Fibroblast of lung (primary cell): ENCODE measurements around the gene PRMT6. TPM values are rescaled to one million over a fixed set of nuclear protein-coding genes. Genes with fewer than 3 reads are reported as not detected.
A peak's percentile ranks its signal among the peaks of the same experiment; 100 is the strongest.
"Not testable (repeated sequence)": the region's sequence is repeated elsewhere in the genome, so short reads cannot be mapped to it uniquely, and the experiment has no call there.

Source experiments
- DNase-seq, 2 donors: peaks; one replicate each; pipeline versions ENCODE4 v3.0.0 to v3.0.0-alpha.2; 2010; ENCODE audit warnings: low read depth in 2 of 2
- H2AFZ ChIP-seq: 2 replicates; pipeline ENCODE4 v1.5.1; 2012; ENCODE audit warnings: low read length, control low read depth, inconsistent platforms
- H3K27ac ChIP-seq: 2 replicates; pipeline ENCODE4 v1.5.1; 2011; ENCODE audit warnings: low read length, control low read depth; ENCODE audit not compliant: insufficient read depth
- H3K27me3 ChIP-seq: 2 replicates; pipeline ENCODE4 v1.5.1; 2011; ENCODE audit warnings: mild to moderate bottlenecking, low read length; ENCODE audit not compliant: control insufficient read depth, insufficient read depth
- H3K36me3 ChIP-seq: 2 replicates; pipeline ENCODE4 v1.5.1; 2011; ENCODE audit warnings: low read length; ENCODE audit not compliant: control insufficient read depth, insufficient read depth
- H3K4me1 ChIP-seq: 2 replicates; pipeline ENCODE4 v1.5.1; 2011; ENCODE audit warnings: low read length; ENCODE audit not compliant: control insufficient read depth, insufficient read depth; ENCODE audit errors: extremely low read depth
- H3K4me2 ChIP-seq: 2 replicates; pipeline ENCODE4 v1.5.1; 2011; ENCODE audit warnings: low read length, control low read depth; ENCODE audit not compliant: insufficient read depth; ENCODE audit errors: extremely low read depth
- H3K4me3 ChIP-seq, 4 experiments: fragments of 200-600 bp in 1 of 4; sonication (generic) in 1 of 4; replicated peaks in 1 of 4; 2 replicates each; pipeline ENCODE4 v1.5.1; 2011 to 2016; ENCODE audit warnings: low read length in 4 of 4, low read depth in 3 of 4, mild to moderate bottlenecking in 3 of 4, control low read depth in 2 of 4, inconsistent platforms in 1 of 4, mixed read lengths in 1 of 4; ENCODE audit not compliant: insufficient read depth in 1 of 4; ENCODE audit errors: control extremely low read depth in 1 of 4
- H3K79me2 ChIP-seq: 2 replicates; pipeline ENCODE4 v1.5.1; 2012; ENCODE audit warnings: mild to moderate bottlenecking, low read length, inconsistent platforms; ENCODE audit not compliant: control insufficient read depth, insufficient read depth
- H3K9ac ChIP-seq: 2 replicates; pipeline ENCODE4 v1.5.1; 2011; ENCODE audit warnings: mild to moderate bottlenecking, low read length, control low read depth; ENCODE audit not compliant: insufficient read depth
- H3K9me3 ChIP-seq: 2 replicates; pipeline ENCODE4 v1.5.1; 2012; ENCODE audit warnings: low read depth, low read length; ENCODE audit not compliant: control insufficient read depth, insufficient read depth
- H4K20me1 ChIP-seq: 2 replicates; pipeline ENCODE4 v1.5.1; 2011; ENCODE audit warnings: low read length; ENCODE audit not compliant: control insufficient read depth, insufficient read depth; ENCODE audit errors: extremely low read depth
- CTCF ChIP-seq, 2 donors: IDR thresholded peaks in 1 of 2; conservative IDR thresholded peaks in 1 of 2; 1 replicate in 1 of 2; 2 replicates in 1 of 2; pipeline ENCODE4 v1.5.1; 2011 to 2012; ENCODE audit warnings: low read length in 2 of 2, control low read depth in 1 of 2, inconsistent platforms in 1 of 2, low read depth in 1 of 2, mild to moderate bottlenecking in 1 of 2
- EZH2 ChIP-seq: IDR thresholded peaks from 2 replicates; pipeline ENCODE4 v1.5.1; 2012; ENCODE audit warnings: low read length, control low read depth, mild to moderate bottlenecking; ENCODE audit errors: missing control alignments
- polyA plus RNA-seq, 2 donors: library from polyadenylated mRNA; depleted of rRNA in 1 of 2; stranded (reverse) in 1 of 2; unstranded in 1 of 2; fragments of >200 nt; gene quantifications; 2 replicates each; pipeline ENCODE4 v1.2.1, GENCODE V29; 2011 to 2012; ENCODE audit warnings: missing spikeins in 1 of 2
- total RNA-seq: library from RNA; depleted of rRNA; stranded (reverse); fragments of >200 nt; gene quantifications from 2 replicates; pipeline ENCODE4 v1.2.1, GENCODE V29; 2014

Gene PRMT6
- total and polyA plus RNA-seq, 2 donors (not counting 1 experiment from before 2014, with no cell fraction given) = 10.6 to 11.1 TPM

GRCh38 chr1:107016376-107016978 lies 40.0 kb upstream of the PRMT6 start:
- no peaks in the 10 kb centered on the region for H3K79me2 ChIP-seq
- no peak overlapping the region for H2AFZ ChIP-seq
- H3K27me3 ChIP-seq = no peaks in the 10 kb centered on the region
- no peaks in the 10 kb centered on the region for H4K20me1 ChIP-seq
- no peaks in the 10 kb centered on the region for H3K36me3 ChIP-seq
- no peak overlapping the region for H3K4me2 ChIP-seq
- H3K4me1 ChIP-seq = no peaks in the 10 kb centered on the region
- no peak overlapping the region for H3K9ac ChIP-seq
- no peaks in the 10 kb centered on the region for H3K9me3 ChIP-seq
- no peak overlapping the region for H3K27ac ChIP-seq
- DNase-seq = peak in 1 of 2 donors; percentile 14
- TF ChIP-seq CTCF (conservative IDR thresholded peaks at IDR 0.05 in 1 of 2, IDR thresholded peaks at IDR 0.05 in 1 of 2; ENCODE audit: low read depth in 1 of 2, low read length in 2 of 2) (no peak), EZH2 (no peak)
- peak overlapping the region in 1 of 4 experiments; percentile 6 for H3K4me3 ChIP-seq

GRCh38 chr1:107018445-107018844 lies 38.0 kb upstream of the PRMT6 start:
- no peak for DNase-seq
- Histone ChIP-seq H4K20me1 (no peaks in the 10 kb centered on the region), H3K79me2 (no peaks in the 10 kb centered on the region), H3K36me3 (no peaks in the 10 kb centered on the region), H3K4me1 (no peaks in the 10 kb centered on the region), H2AFZ (no peak overlapping the region), H3K27ac (no peak overlapping the region), H3K4me3 (no peak overlapping the region), H3K27me3 (no peaks in the 10 kb centered on the region), H3K9me3 (no peaks in the 10 kb centered on the region), H3K9ac (no peak overlapping the region), H3K4me2 (no peak overlapping the region)
- TF ChIP-seq CTCF (conservative IDR thresholded peaks at IDR 0.05 in 1 of 2, IDR thresholded peaks at IDR 0.05 in 1 of 2; ENCODE audit: low read depth in 1 of 2, low read length in 2 of 2) (no peak), EZH2 (no peak)

- Histone ChIP-seq H3K36me3 (no peaks in the 10 kb centered on the region), H4K20me1 (no peaks in the 10 kb centered on the region), H3K9me3 (no peaks in the 10 kb centered on the region), H3K79me2 (no peaks in the 10 kb centered on the region), H3K4me1 (no peaks in the 10 kb centered on the region), H3K4me2 (no peak overlapping the region), H3K4me3 (no peak overlapping the region), H3K27ac (no peak overlapping the region), H3K27me3 (no peaks in the 10 kb centered on the region), H2AFZ (no peak overlapping the region), H3K9ac (no peak overlapping the region)
- peak in 1 of 2 donors; percentile 62 for DNase-seq
- TF ChIP-seq CTCF (conservative IDR thresholded peaks at IDR 0.05 in 1 of 2, IDR thresholded peaks at IDR 0.05 in 1 of 2; ENCODE audit: low read depth in 1 of 2, low read length in 2 of 2) = no peak
- TF ChIP-seq EZH2 = no peak
Observed at GRCh38 chr1:107019166-107019565, 37.3 kb upstream of the PRMT6 start.

- H3K36me3 ChIP-seq, H3K27ac ChIP-seq, H3K79me2 ChIP-seq, H4K20me1 ChIP-seq, H3K4me3 ChIP-seq, H3K9ac ChIP-seq, H3K4me2 ChIP-seq, H3K27me3 ChIP-seq, H3K4me1 ChIP-seq, H3K9me3 ChIP-seq, H2AFZ ChIP-seq: not testable (repeated sequence)
- peak in 1 of 2 donors; percentile 7 for DNase-seq
Observed at GRCh38 chr1:107038874-107039273, 17.6 kb upstream of the PRMT6 start.
